Fibroblast of pulmonary artery (primary cell): Measurements from ENCODE around the gene CTPS2.

Source experiments
- DNase-seq: peaks from one replicate; pipeline ENCODE4 v3.0.0-alpha.2; 2010; ENCODE audit warnings: low read depth
- H3K4me3 ChIP-seq: replicated peaks from 2 replicates; pipeline ENCODE4 v1.5.1; 2011; ENCODE audit warnings: low read depth, mild to moderate bottlenecking, control low read depth, low read length, moderate library complexity
- TF ChIP-seq, protein P1 (sequence below): IDR thresholded peaks from 2 replicates; pipeline ENCODE4 v1.5.1; 2011; ENCODE audit warnings: mild to moderate bottlenecking, control low read depth, low read length, inconsistent platforms; ENCODE audit errors: missing control alignments

The CTPS2 gene

DNA sequence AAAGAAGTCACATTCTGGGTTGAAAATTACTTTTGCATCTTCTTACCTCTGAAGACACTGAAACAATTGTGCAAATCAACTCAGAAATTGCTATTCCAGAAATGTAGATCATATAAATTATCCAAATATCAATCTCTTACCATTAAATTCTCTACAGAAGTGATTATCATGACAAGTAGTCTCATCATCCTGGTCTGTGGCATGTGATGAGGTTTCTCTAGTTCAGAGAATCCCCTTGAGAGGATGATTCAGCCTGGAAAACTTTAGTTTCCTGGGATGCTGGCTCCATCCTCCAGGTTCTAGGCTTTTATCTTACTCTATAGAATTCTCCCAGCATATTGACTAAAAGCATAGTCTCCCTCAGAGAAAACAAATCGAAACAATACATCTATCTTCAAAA lies 138.7 kb downstream of the CTPS2 start:
- peak; percentile 49 for DNase-seq
- no peak overlapping the region for H3K4me3 ChIP-seq
- TF ChIP-seq, protein P1, sequence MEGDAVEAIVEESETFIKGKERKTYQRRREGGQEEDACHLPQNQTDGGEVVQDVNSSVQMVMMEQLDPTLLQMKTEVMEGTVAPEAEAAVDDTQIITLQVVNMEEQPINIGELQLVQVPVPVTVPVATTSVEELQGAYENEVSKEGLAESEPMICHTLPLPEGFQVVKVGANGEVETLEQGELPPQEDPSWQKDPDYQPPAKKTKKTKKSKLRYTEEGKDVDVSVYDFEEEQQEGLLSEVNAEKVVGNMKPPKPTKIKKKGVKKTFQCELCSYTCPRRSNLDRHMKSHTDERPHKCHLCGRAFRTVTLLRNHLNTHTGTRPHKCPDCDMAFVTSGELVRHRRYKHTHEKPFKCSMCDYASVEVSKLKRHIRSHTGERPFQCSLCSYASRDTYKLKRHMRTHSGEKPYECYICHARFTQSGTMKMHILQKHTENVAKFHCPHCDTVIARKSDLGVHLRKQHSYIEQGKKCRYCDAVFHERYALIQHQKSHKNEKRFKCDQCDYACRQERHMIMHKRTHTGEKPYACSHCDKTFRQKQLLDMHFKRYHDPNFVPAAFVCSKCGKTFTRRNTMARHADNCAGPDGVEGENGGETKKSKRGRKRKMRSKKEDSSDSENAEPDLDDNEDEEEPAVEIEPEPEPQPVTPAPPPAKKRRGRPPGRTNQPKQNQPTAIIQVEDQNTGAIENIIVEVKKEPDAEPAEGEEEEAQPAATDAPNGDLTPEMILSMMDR = no peak

DNA sequence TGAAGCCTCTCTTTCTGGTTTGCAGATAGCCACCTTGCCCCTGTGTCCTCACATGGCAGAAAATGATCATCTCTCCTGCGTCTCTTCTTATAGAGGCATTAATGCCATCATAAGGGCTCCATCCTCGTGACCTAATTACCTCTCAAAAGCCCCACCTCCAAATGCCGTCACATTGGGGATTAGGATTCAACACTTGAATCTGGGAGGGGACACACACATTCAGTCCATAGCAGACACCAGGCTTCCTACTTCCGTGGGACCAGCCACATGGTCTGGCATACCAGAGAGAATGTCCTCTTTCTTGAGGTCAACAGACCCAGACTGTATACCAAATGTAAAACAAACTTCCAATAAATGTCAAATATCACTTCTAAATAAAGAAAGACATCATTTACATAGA lies 144.8 kb downstream of the CTPS2 start:
- no peak overlapping the region for H3K4me3 ChIP-seq
- TF ChIP-seq, protein P1 = no peak
- DNase-seq = no peak

DNA sequence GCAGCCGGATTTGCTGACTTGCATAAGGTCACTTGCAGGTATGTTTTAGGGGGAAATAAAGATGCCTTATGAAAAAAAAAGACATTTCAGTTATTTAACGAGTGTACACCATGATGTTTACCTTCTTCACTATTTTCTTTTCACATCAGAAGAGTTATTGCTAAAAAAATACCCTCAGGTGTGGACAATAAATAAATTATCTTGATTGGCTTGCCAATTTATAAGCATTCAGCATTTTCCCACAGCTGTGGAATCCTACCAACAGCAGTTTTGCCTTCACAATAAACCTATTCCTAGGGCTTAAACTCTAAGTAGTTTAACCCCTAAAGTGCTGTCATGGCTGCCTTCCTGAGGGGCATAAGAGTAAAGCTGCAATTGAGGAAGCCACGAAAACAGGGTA lies 145.9 kb downstream of the CTPS2 start:
- H3K4me3 ChIP-seq = no peak overlapping the region
- TF ChIP-seq, protein P1 = no peak
- DNase-seq = no peak

DNA sequence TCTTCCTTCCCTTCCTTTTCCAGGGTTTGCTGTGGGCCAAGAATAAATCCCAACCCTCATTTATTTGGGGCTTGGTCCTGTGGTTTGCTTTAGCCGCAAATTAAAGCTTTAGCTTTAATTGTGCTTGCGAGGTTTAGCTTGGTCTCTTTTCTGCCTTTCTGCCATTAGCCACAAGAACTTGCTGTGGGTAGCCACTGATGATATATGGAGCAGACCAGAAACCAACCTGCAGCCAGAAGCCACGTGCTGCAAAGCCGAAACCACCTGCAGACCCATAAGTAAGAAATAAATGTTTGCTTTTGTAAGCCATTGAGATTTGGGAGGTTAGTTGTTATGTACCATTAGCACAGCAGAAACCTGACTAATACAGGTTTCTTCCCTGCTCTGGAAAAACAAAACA lies 152.3 kb downstream of the CTPS2 start:
- TF ChIP-seq, protein P1 = no peak
- no peak overlapping the region for H3K4me3 ChIP-seq
- DNase-seq = no peak

DNA sequence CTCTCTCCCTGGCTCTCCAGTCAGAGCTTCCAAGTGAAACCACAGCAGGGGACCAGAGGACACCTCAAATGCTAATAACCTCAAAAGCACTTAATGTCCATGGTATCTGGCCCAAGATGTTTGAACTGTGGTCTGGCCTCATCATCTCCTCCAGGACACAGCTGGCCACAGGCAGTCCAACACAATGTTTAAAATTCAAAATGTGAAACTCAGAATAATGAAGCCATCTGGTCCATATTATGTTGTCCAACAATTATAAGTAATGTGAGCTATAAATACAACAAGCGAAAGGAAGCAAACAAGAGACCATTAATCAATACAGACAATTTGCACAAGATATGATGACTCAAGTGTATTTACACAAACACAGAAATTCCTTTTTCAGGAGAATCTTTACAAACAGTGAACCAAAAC lies 153.3 kb downstream of the CTPS2 start:
- no peak overlapping the region for H3K4me3 ChIP-seq
- no peak for DNase-seq
- TF ChIP-seq, protein P1 = no peak

DNA sequence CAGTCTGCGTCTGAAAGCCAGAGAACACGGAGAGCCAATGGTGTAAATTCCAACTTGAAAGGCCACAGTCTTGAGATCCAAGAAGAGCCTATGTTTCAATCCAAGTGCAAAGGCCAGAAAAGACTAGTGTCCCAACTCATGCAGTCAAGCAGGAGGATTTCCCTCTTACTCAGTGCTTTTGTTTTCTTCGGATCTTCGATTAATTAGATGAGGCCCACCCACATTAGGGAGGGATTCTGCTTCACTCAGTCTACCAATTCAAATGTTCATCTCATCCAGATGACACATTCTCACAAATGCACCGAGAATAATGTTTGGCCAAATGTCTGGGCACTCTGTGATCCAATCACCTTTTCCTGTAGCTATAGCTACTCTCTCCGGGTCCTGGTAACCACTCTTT lies 154.0 kb downstream of the CTPS2 start:
- TF ChIP-seq, protein P1 = no peak
- no peak overlapping the region for H3K4me3 ChIP-seq
- DNase-seq = no peak

DNA sequence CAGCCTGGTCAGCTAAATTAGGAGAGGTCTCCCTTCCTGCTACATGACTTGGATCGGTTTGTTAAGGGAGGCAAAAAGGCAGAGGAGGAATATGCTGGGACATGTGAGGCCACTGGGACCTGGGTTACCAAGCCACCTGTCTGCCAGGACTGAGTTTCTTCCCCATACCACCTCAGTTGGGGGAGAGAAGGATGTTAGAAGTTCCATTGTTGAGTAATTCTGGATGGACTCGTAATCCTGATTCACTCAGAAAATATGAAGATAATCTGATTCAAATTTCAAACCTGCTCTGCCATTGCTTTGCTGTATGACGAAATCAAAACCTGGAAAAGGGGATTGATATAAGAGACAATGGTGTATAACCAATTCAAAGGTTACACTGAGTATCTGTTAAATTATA lies 159.9 kb downstream of the CTPS2 start:
- peak; percentile 37 for DNase-seq
- TF ChIP-seq, protein P1 = no peak
- H3K4me3 ChIP-seq = no peak overlapping the region
